SK-N-MC (cell line): ENCODE measurements around the gene UNC13C.

Experiments used
- EZH2 ChIP-seq: fragments of 200-600 bp; sonication (generic); IDR thresholded peaks from one replicate; pipeline ENCODE4 v1.6.1; 2017; ENCODE audit warnings: antibody characterized with exemption
- FOXP2 ChIP-seq: optimal IDR thresholded peaks from 2 replicates; pipeline ENCODE3; 2011; ENCODE audit warnings: mild to moderate bottlenecking, moderate library complexity; ENCODE audit not compliant: insufficient read depth; ENCODE audit errors: extremely low read length, control extremely low read depth
- POLR2AphosphoS5 ChIP-seq: IDR thresholded peaks from 2 replicates; pipeline ENCODE4 v1.6.1; 2012; ENCODE audit warnings: mild to moderate bottlenecking, low read depth, low read length, borderline replicate concordance

DNA sequence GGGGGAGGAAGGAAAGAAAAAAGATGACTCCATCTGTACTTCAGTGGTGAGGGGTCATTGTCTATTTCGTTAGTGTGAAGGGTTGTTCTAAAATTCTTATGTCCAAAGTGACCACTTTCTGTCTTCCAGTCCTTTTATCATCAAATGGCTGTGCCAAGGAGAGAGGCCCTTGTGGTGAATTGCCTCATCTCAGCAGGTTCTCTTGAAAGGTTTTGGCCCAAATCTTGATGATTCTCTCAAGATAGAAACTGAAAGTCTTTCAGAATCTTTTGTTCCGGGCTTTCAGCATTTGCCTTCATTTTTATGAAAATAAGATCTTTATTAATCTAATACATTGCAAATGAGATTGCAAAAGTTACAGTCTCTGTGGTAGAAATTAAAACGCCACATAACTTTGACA is 642.7 kb downstream of the UNC13C start:
- TF ChIP-seq EZH2 (no peak), POLR2AphosphoS5 (no peak), FOXP2 (no peak)
